GM12878 (cell line): ENCODE data around the gene ADAMTSL5. TPM values are rescaled to one million over a fixed set of nuclear protein-coding genes. Genes with fewer than 3 reads are reported as not detected.

ENCODE experiments used
- ATAC-seq: fragments of 200-7000 bp; cut with Tn5 transposase; 3 replicates; pipeline ENCODE4 v1.9.1; 2020; ENCODE audit warnings: mild to moderate bottlenecking, moderate library complexity
- BruUV-seq: library from RNA; stranded (reverse); fragments of 400-500 nt; replicated peaks from 2 replicates; lab custom pipeline; 2021; lab: Mats Ljungman, UMichigan
- CTCF ChIA-PET: fragments of 300-600 bp; sonication (Branson Sonifier 250); formaldehyde crosslinking; extraction: SDS; loops from one replicate; lab custom pipeline; 2021; ENCODE audit warnings: inconsistent platforms; lab: Yijun Ruan, JAX
- POLR2A ChIA-PET: fragments of 350-600 bp; formaldehyde crosslinking; extraction: SDS; loops from one replicate; lab custom pipeline; 2021; ENCODE audit warnings: inconsistent platforms; lab: Charles Lee
- RAD21 ChIA-PET: fragments of 300-600 bp; sonication (Branson Sonifier 250); formaldehyde crosslinking; loops from one replicate; lab custom pipeline; 2023; ENCODE audit warnings: antibody characterized with exemption; ENCODE audit not compliant: unreplicated experiment; lab: Charles Lee
- SMC1A ChIA-PET: fragments of 300-600 bp; sonication (Branson Sonifier 250); formaldehyde crosslinking; loops from one replicate; lab custom pipeline; 2023; ENCODE audit not compliant: unreplicated experiment, uncharacterized antibody; lab: Charles Lee
- DNase-seq: peaks from one replicate; pipeline ENCODE4 v3.0.0-alpha.2; 2011; ENCODE audit warnings: low read depth, low spot score
- FAIRE-seq: peaks from 3 replicates; lab custom pipeline; 2011; peaks lifted over from hg19 to GRCh38; lab: Jason Lieb, UNC
- H2AFZ ChIP-seq: 2 replicates; pipeline ENCODE4 v1.6.0; 2011; ENCODE audit warnings: low read depth, low read length, control low read depth; ENCODE audit not compliant: control insufficient read depth
- H3K27ac ChIP-seq: 2 replicates; pipeline ENCODE4 v1.5.1; 2011; ENCODE audit warnings: control low read depth; ENCODE audit not compliant: control insufficient read depth, insufficient read depth
- H3K27me3 ChIP-seq, 2 experiments: replicated peaks in 1 of 2; 2 replicates each; pipeline versions ENCODE4 v1.6.0 to v1.6.1; 2011; ENCODE audit warnings: low read length in 1 of 2; ENCODE audit not compliant: control insufficient read depth in 2 of 2, insufficient read depth in 2 of 2
- H3K36me3 ChIP-seq, 2 experiments: 2 replicates each; pipeline ENCODE4 v1.5.1; 2011; ENCODE audit warnings: low read length in 1 of 2; ENCODE audit not compliant: control insufficient read depth in 2 of 2, insufficient read depth in 2 of 2
- H3K4me1 ChIP-seq: 2 replicates; pipeline ENCODE4 v1.6.1; 2011; ENCODE audit warnings: mild to moderate bottlenecking, low read length, moderate library complexity, mixed read lengths; ENCODE audit not compliant: control insufficient read depth, insufficient read depth
- H3K4me2 ChIP-seq: 2 replicates; pipeline ENCODE4 v1.6.0; 2011; ENCODE audit warnings: control low read depth; ENCODE audit not compliant: control insufficient read depth, insufficient read depth
- H3K4me3 ChIP-seq: fragments of 200-600 bp; sonication (generic); 2 replicates; pipeline ENCODE4 v1.5.1; 2016
- H3K79me2 ChIP-seq: 2 replicates; pipeline ENCODE4 v1.6.0; 2011; ENCODE audit warnings: low read length; ENCODE audit not compliant: control insufficient read depth, insufficient read depth
- H3K9ac ChIP-seq: 2 replicates; pipeline ENCODE4 v1.8.0; 2011; ENCODE audit warnings: low read length, control low read depth, mixed read lengths; ENCODE audit not compliant: control insufficient read depth, insufficient read depth
- H3K9me3 ChIP-seq: replicated peaks from 3 replicates; pipeline ENCODE4 v1.5.1; 2011; ENCODE audit warnings: mild to moderate bottlenecking, low read length; ENCODE audit not compliant: control insufficient read depth, insufficient read depth
- H4K20me1 ChIP-seq: 2 replicates; pipeline ENCODE4 v1.6.0; 2011; ENCODE audit not compliant: control insufficient read depth, insufficient read depth
- BRCA1 ChIP-seq: IDR thresholded peaks from 2 replicates; pipeline ENCODE4 v1.6.1; 2011; ENCODE audit warnings: low read depth, low read length, improper control_type of control experiment
- CHD2 ChIP-seq: IDR thresholded peaks from 2 replicates; pipeline ENCODE4 v1.6.1; 2011; ENCODE audit warnings: low read depth, low read length, improper control_type of control experiment, borderline replicate concordance
- CHD4 ChIP-seq: fragments of 200-600 bp; sonication (generic); IDR thresholded peaks from 2 replicates; pipeline ENCODE4 v1.6.1; 2016; ENCODE audit warnings: mild to moderate bottlenecking
- CREB1 ChIP-seq: IDR thresholded peaks from 2 replicates; pipeline ENCODE4 v1.6.1; 2012; ENCODE audit warnings: low read depth, mild to moderate bottlenecking, inconsistent platforms
- ETV6 ChIP-seq, 2 experiments: fragments of 450-650 bp in 1 of 2; IDR thresholded peaks in 1 of 2; conservative IDR thresholded peaks in 1 of 2; 2 replicates each; pipeline ENCODE4 v1.6.1; 2014; ENCODE audit warnings: antibody characterized with exemption in 1 of 2, borderline replicate concordance in 1 of 2, low read depth in 1 of 2, mild to moderate bottlenecking in 1 of 2, moderate library complexity in 1 of 2
- EZH2 ChIP-seq: IDR thresholded peaks from 2 replicates; pipeline ENCODE4 v1.6.1; 2012; ENCODE audit warnings: low read depth, mild to moderate bottlenecking, control low read depth, inconsistent platforms, low read length, borderline replicate concordance; ENCODE audit not compliant: control insufficient read depth
- FOXK2 ChIP-seq: fragments of 450-650 bp; IDR thresholded peaks from 2 replicates; pipeline ENCODE4 v1.6.1; 2017; ENCODE audit warnings: mild to moderate bottlenecking, moderate library complexity
- POLR2AphosphoS5 ChIP-seq: IDR thresholded peaks from 2 replicates; pipeline ENCODE4 v1.6.1; 2011; ENCODE audit warnings: mild to moderate bottlenecking, low read length, inconsistent platforms
- SMC3 ChIP-seq: IDR thresholded peaks from 2 replicates; pipeline ENCODE4 v1.6.1; 2011; ENCODE audit warnings: low read length, improper control_type of control experiment, borderline replicate concordance
- STAT3 ChIP-seq: IDR thresholded peaks from 2 replicates; pipeline ENCODE4 v1.6.1; 2011; ENCODE audit warnings: low read depth, low read length, improper control_type of control experiment
- YY1 ChIP-seq: IDR thresholded peaks from 2 replicates; pipeline ENCODE4 v1.6.1; 2011; ENCODE audit warnings: low read depth, mild to moderate bottlenecking, low read length
- ZBED1 ChIP-seq: IDR thresholded peaks from 2 replicates; pipeline ENCODE4 v1.6.1; 2016; ENCODE audit warnings: borderline replicate concordance
- WGBS: methylation state at CpG from one replicate; pipeline ENCODE4 v1.1.6; 2016; ENCODE audit warnings: low lambda C conversion rate; ENCODE audit not compliant: insufficient replicate concordance, insufficient coverage; ENCODE audit errors: missing lambda C conversion rate; 5-methylcytosine and 5-hydroxymethylcytosine counted together
- in situ Hi-C: fragments of 300-500 bp; cut with MboI; formaldehyde crosslinking; loops from 9 replicates; pipeline ENCODE4 v1.14.3; 2018; ENCODE audit warnings: mixed read lengths
- intact Hi-C: fragments of 100-400 bp; cut with micrococcal nuclease; formaldehyde crosslinking; loops from one replicate; pipeline ENCODE4 v1.14.2; 2022; ENCODE audit not compliant: unreplicated experiment
- polyA plus RNA-seq, 11 experiments: library from polyadenylated mRNA; depleted of rRNA in 4 of 11; unstranded in 6 of 11; stranded (reverse) in 5 of 11; fragments of >200 nt; fragmentation: Nextera tagmentation in 4 of 11; fragmentation: Illumina TruSeq in 1 of 11; extraction: Ambion mirVana in 4 of 11; extraction: Trizol in 1 of 11; gene quantifications; 1 replicate in 1 of 11; 2 replicates in 10 of 11; pipeline versions ENCODE4 v1.2.1 to v1.2.3, GENCODE V29; 2011 to 2016; ENCODE audit warnings: inconsistent platforms in 2 of 11, missing spikeins in 2 of 11, low read depth in 1 of 11
- total RNA-seq, 4 experiments: library from RNA; depleted of rRNA in 3 of 4; stranded (reverse); fragments of >200 nt in 3 of 4; fragmentation: Illumina TruSeq in 1 of 4; extraction: Trizol in 1 of 4; gene quantifications; 2 replicates each; pipeline versions ENCODE4 v1.2.1 to v1.2.3, GENCODE V29; 2013 to 2021
- TF ChIP-seq, protein P1 (sequence below): IDR thresholded peaks from 2 replicates; pipeline ENCODE4 v1.6.1; 2011; ENCODE audit warnings: low read depth, low read length, improper control_type of control experiment, borderline replicate concordance
- TF ChIP-seq, protein P2 (sequence below): fragments of 450-650 bp; IDR thresholded peaks from 2 replicates; pipeline ENCODE4 v1.6.1; 2016; ENCODE audit warnings: mild to moderate bottlenecking
- TF ChIP-seq, protein P3 (sequence below): fragments of 450-650 bp; formaldehyde crosslinking; IDR thresholded peaks from 2 replicates; pipeline ENCODE4 v1.4.0; 2022; ENCODE audit warnings: mild to moderate bottlenecking, moderate library complexity

ADAMTSL5 gene
- total and polyA plus RNA-seq, 10 of the 15 experiments (the other 5 are each of a cell fraction or from before 2014, with no cell fraction given): 0.04 to 0.83 (median 0.32) TPM; not detected in 4

DNA sequence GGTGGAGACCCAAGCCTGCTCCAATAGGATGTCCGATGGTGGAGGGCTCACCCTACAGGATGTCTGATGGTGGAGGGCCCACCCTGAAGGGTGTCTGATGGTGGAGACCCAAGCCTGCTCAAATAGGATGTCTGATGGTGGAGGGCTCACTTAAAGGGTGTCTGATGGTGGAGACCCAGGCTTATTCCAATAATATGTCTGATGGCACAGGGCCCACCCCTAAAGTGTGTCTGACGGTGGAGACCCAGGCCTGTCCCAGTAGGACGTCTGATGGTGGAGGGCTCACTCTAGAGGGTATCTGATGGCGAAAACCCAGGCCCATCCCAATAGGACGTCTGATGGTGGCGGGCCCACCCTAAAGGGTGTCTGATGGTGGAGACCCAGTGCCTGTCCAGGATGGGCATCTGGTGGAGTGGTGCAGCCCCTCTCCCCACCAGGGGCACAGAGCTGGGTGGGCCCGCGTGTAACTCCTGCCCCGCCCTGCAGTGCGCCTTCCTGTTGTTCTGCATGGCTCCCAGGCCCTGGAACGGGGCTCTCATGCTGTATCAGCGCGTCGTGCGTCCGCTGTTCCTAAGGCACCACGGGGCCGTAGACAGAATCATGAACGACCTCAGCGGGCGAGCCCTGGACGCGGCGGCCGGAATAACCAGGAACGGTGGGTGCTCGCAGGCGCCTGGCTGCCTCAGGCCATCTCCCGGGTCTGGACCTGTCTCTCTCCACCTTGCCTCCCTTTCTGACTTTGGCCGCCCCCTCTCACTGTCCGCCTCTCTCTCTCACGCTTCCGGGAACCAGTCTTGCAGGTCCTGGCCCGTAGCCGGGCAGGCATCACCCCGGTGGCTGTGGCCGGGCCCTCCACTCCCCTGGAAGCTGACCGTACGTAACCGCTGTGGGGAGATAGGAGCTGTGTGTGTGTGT is 16.8 kb downstream of the ADAMTSL5 start:
- Histone ChIP-seq H3K4me1 (no peaks in the 10 kb centered on the region), H3K4me2 (no peak overlapping the region), H3K27me3 (no peaks in the 10 kb centered on the region; a peak in 1 of 4 replicates), H3K9me3 (no peaks in the 10 kb centered on the region), H3K4me3 (no peak overlapping the region), H2AFZ (no peak overlapping the region), H3K9ac (no peak overlapping the region), H3K27ac (no peak overlapping the region), H3K79me2 (no peaks in the 10 kb centered on the region), H4K20me1 (no peaks in the 10 kb centered on the region), H3K36me3 (no peaks in the 10 kb centered on the region)
- DNase-seq: no peak
- ATAC-seq: no peak
- FAIRE-seq: no peak
- 77% methylated on average over 40 of the region's 40 CpGs for WGBS
- intact Hi-C loops: no loop called here
- RAD21 ChIA-PET: no interaction called here
- POLR2A ChIA-PET: no interaction called here
- in situ Hi-C loops: no loop called here
- SMC1A ChIA-PET: no interaction called here
- no TSS peak for BruUV-seq
- CTCF ChIA-PET: interaction anchor here (1.2 kb wide), 1 partner anchor 13 kb away, joined by 5 read pairs; no protein-coding TSS in a partner anchor
- TF ChIP-seq YY1: no peak
- TF ChIP-seq ZBED1: no peak
- TF ChIP-seq CREB1: no peak
- no peak for TF ChIP-seq CHD2
- TF ChIP-seq STAT3: no peak
- TF ChIP-seq, protein P1, sequence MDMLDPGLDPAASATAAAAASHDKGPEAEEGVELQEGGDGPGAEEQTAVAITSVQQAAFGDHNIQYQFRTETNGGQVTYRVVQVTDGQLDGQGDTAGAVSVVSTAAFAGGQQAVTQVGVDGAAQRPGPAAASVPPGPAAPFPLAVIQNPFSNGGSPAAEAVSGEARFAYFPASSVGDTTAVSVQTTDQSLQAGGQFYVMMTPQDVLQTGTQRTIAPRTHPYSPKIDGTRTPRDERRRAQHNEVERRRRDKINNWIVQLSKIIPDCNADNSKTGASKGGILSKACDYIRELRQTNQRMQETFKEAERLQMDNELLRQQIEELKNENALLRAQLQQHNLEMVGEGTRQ: no peak
- TF ChIP-seq ETV6 (conservative IDR thresholded peaks at IDR 0.05 in 1 of 2, IDR thresholded peaks at IDR 0.05 in 1 of 2; ENCODE audit: borderline replicate concordance in 1 of 2, low read depth in 1 of 2): no peak
- TF ChIP-seq, protein P2, sequence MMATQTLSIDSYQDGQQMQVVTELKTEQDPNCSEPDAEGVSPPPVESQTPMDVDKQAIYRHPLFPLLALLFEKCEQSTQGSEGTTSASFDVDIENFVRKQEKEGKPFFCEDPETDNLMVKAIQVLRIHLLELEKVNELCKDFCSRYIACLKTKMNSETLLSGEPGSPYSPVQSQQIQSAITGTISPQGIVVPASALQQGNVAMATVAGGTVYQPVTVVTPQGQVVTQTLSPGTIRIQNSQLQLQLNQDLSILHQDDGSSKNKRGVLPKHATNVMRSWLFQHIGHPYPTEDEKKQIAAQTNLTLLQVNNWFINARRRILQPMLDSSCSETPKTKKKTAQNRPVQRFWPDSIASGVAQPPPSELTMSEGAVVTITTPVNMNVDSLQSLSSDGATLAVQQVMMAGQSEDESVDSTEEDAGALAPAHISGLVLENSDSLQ: no peak
- no peak for TF ChIP-seq CHD4
- no peak for TF ChIP-seq SMC3
- no peak for TF ChIP-seq BRCA1
- no peak for TF ChIP-seq POLR2AphosphoS5
- TF ChIP-seq EZH2: no peak
- TF ChIP-seq, protein P3, sequence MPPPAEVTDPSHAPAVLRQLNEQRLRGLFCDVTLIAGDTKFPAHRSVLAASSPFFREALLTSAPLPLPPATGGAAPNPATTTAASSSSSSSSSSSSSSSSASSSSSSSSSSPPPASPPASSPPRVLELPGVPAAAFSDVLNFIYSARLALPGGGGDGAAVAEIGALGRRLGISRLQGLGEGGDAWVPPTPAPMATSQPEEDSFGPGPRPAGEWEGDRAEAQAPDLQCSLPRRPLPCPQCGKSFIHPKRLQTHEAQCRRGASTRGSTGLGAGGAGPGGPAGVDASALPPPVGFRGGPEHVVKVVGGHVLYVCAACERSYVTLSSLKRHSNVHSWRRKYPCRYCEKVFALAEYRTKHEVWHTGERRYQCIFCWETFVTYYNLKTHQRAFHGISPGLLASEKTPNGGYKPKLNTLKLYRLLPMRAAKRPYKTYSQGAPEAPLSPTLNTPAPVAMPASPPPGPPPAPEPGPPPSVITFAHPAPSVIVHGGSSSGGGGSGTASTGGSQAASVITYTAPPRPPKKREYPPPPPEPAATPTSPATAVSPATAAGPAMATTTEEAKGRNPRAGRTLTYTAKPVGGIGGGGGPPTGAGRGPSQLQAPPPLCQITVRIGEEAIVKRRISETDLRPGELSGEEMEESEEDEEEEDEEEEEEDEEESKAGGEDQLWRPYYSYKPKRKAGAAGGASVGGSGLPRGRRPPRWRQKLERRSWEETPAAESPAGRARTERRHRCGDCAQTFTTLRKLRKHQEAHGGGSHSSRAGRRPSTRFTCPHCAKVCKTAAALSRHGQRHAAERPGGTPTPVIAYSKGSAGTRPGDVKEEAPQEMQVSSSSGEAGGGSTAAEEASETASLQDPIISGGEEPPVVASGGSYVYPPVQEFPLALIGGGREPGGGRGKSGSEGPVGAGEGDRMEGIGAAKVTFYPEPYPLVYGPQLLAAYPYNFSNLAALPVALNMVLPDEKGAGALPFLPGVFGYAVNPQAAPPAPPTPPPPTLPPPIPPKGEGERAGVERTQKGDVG (CRISPR knock-in tag): no peak
- TF ChIP-seq FOXK2: no peak
